KMS-11 (cell line): ENCODE measurements around the gene DMGDH.
A peak's percentile ranks its signal among the peaks of the same experiment; 100 is the strongest.

Experiments
- H2AFZ ChIP-seq: fragments of 200-600 bp; sonication (generic); 2 replicates; pipeline ENCODE4 v1.6.1; 2016; ENCODE audit warnings: antibody characterized with exemption, mixed run types, low read depth
- H3K27ac ChIP-seq: fragments of 200-600 bp; sonication (generic); 2 replicates; pipeline ENCODE4 v1.6.1; 2016; ENCODE audit warnings: mild to moderate bottlenecking, mixed run types
- H3K27me3 ChIP-seq: fragments of 200-600 bp; sonication (generic); 2 replicates; pipeline ENCODE4 v1.6.1; 2017; ENCODE audit warnings: mild to moderate bottlenecking, low read depth, mixed run types, moderate library complexity; ENCODE audit not compliant: insufficient read depth
- H3K36me3 ChIP-seq: fragments of 200-600 bp; sonication (generic); 2 replicates; pipeline ENCODE4 v1.6.1; 2017; ENCODE audit warnings: mild to moderate bottlenecking, mixed run types; ENCODE audit not compliant: insufficient read depth
- H3K4me1 ChIP-seq: fragments of 200-600 bp; sonication (generic); 2 replicates; pipeline ENCODE4 v1.6.1; 2016; ENCODE audit warnings: mild to moderate bottlenecking, low read depth, mixed run types; ENCODE audit not compliant: poor library complexity, severe bottlenecking
- H3K4me2 ChIP-seq: fragments of 200-600 bp; sonication (generic); 2 replicates; pipeline ENCODE4 v1.7.0; 2016; ENCODE audit warnings: mild to moderate bottlenecking, mixed run types
- H3K4me3 ChIP-seq: fragments of 200-600 bp; sonication (generic); IDR thresholded peaks from 2 replicates; pipeline ENCODE4 v1.6.1; 2017; ENCODE audit warnings: low read depth, low read length, mixed read lengths; ENCODE audit not compliant: insufficient read depth
- H3K79me2 ChIP-seq: fragments of 200-600 bp; sonication (generic); 2 replicates; pipeline ENCODE4 v1.6.1; 2016; ENCODE audit warnings: low read depth, mixed run types; ENCODE audit not compliant: insufficient read depth
- H3K9ac ChIP-seq: fragments of 200-600 bp; sonication (generic); 2 replicates; pipeline ENCODE4 v1.6.1; 2016; ENCODE audit warnings: mild to moderate bottlenecking, mixed run types
- H4K20me1 ChIP-seq: fragments of 200-600 bp; sonication (generic); 2 replicates; pipeline ENCODE4 v1.6.1; 2016; ENCODE audit warnings: mild to moderate bottlenecking, mixed run types; ENCODE audit not compliant: insufficient read depth
- CTCF ChIP-seq: fragments of 200-600 bp; sonication (generic); conservative IDR thresholded peaks from 2 replicates; pipeline ENCODE4 v1.6.1; 2017; ENCODE audit warnings: low read depth, mild to moderate bottlenecking, antibody characterized with exemption, low read length, moderate library complexity, mixed read lengths

Gene DMGDH

GRCh38 chr5:79023348-79023747 lies 46.1 kb downstream of the DMGDH start:
- Histone ChIP-seq H3K36me3 (no peaks in the 10 kb centered on the region), H3K4me2 (no peak overlapping the region), H3K4me3 (no peak overlapping the region), H3K4me1 (no peaks in the 10 kb centered on the region), H3K79me2 (no peaks in the 10 kb centered on the region), H3K27me3 (no peaks in the 10 kb centered on the region), H4K20me1 (no peaks in the 10 kb centered on the region), H3K9ac (no peak overlapping the region), H3K27ac (no peak overlapping the region), H2AFZ (no peak overlapping the region)
- no peak for TF ChIP-seq CTCF

- Histone ChIP-seq H3K9ac (no peak overlapping the region), H3K27ac (no peak overlapping the region), H3K27me3 (no peaks in the 10 kb centered on the region), H3K36me3 (no peaks in the 10 kb centered on the region), H4K20me1 (no peaks in the 10 kb centered on the region), H3K4me2 (no peak overlapping the region), H3K79me2 (no peaks in the 10 kb centered on the region), H3K4me3 (no peak overlapping the region), H3K4me1 (no peaks in the 10 kb centered on the region), H2AFZ (no peak overlapping the region)
- no peak for TF ChIP-seq CTCF
Measured at GRCh38 chr5:79022771-79023170, 46.7 kb downstream of the DMGDH start.

GRCh38 chr5:79021753-79022152 lies 47.7 kb downstream of the DMGDH start:
- Histone ChIP-seq H3K36me3 (no peaks in the 10 kb centered on the region), H3K4me2 (no peak overlapping the region), H3K9ac (no peak overlapping the region), H3K27me3 (no peaks in the 10 kb centered on the region), H4K20me1 (no peaks in the 10 kb centered on the region), H3K4me3 (no peak overlapping the region), H3K79me2 (no peaks in the 10 kb centered on the region), H3K27ac (no peak overlapping the region), H2AFZ (no peak overlapping the region), H3K4me1 (no peaks in the 10 kb centered on the region)
- TF ChIP-seq CTCF = no peak

GRCh38 chr5:79020861-79021561 lies 48.5 kb downstream of the DMGDH start:
- Histone ChIP-seq H4K20me1 (no peaks in the 10 kb centered on the region), H3K27me3 (no peaks in the 10 kb centered on the region), H3K4me2 (no peak overlapping the region), H3K9ac (no peak overlapping the region), H3K36me3 (no peaks in the 10 kb centered on the region), H3K4me3 (no peak overlapping the region), H3K4me1 (no peaks in the 10 kb centered on the region), H3K27ac (no peak overlapping the region), H3K79me2 (no peaks in the 10 kb centered on the region), H2AFZ (no peak overlapping the region)
- peak; percentile 58; the same call in 1 of the 2 replicates for TF ChIP-seq CTCF
